Measurements from ENCODE around the gene SLC16A4. TPM values are rescaled to one million over a fixed set of nuclear protein-coding genes. Genes with fewer than 3 reads are reported as not detected.
"Not testable (repeated sequence)": the region's sequence is repeated elsewhere in the genome, so short reads cannot be mapped to it uniquely, and the experiment has no call there.

The SLC16A4 gene
- total RNA-seq, 1 experiment from 2014 or later = 8.0 TPM

DNA sequence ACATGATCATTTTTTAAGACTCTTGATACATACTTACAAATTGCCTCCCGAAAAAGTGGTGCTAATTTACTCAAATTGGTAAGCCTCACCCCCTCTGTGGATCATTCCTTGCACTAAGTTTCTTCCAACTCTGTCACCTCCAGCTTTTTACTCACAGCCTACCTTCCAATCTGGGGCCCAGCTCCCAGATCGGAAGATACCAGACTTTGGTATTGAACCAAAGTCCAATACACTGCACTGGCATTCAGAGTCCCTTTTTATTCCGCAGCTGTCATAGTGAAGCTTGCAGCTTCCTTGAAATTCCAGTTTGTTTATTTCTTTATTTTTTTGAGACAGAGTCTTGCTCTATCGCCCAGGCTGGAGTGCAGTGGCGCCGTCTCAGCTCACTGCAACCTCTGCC is 18.5 kb upstream of the SLC16A4 start:
- no peak for DNase-seq (ENCODE audit: low read depth)

DNA sequence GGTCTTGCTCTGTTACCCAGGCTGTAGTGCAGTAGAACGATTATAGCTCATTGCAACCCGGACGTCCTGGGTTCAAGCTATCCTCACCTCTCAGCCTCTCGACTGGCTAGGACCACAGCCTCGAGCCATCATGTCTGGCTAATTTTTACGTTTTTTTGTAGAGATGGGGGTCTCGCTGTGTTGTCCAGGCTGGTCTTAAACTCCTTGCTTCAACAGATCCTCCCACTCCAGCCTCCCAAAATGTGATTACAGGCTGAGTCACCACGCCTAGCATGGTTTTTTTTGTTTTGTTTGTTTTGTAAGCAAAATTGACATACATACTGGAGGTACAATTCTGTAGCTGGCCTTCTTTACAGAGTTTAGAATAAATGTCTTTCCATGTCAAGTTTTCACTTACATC is 17.7 kb upstream of the SLC16A4 start:
- DNase-seq (ENCODE audit: low read depth) = no peak

DNA sequence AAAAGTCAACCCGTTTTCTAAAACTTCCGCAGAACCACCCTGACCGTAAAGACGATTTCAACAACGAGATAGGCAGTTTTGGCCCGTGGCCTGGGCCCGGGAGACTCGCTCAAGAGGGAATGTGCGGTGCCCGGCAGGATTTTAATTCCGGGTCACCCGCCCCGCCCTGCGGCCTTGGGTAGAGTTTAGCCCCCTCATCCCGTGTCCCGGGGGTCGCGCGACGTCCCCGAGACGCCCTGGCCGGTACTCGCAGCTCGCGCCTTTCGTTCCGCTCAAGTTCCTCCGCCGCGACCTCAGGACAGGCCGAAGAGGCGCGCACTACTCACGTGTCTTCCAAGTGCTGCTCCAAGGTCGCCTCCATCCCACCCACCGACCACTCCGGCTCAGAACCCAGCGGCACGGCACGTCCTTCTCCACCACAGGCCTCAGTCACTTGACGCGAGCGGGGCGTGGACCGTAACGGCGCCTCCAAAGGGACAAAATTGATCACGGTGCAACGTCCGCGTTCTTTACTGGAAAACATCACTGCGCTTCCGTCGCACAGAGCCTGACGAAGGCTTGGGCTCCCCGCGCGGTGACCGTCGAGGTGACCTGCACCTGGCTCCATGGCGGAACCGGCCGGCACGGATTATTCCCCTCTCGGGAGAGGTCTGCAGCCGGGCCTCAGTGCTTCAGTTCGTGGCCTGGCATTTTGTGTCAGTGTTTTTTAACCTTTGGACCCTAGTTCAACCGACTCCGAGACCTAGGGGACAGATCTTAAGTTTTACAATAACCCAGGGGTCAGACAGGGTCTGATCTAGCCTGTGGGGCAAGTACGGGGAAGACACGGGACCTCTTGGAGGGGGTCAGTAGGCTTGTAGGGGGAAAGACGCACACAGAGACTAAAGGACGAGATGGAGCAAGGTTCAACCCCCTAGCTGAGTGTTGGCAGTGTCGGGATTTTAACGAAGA is 16.7 kb upstream of the SLC16A4 start, which contains the start of gene LAMTOR5:
Gene LAMTOR5, minus strand, starts transcription at position 435 of the 951 bp plus-strand sequence. Its CDS starts 74 bp downstream, at position 361.
- DNase-seq (ENCODE audit: low read depth) = peak; percentile 91

DNA sequence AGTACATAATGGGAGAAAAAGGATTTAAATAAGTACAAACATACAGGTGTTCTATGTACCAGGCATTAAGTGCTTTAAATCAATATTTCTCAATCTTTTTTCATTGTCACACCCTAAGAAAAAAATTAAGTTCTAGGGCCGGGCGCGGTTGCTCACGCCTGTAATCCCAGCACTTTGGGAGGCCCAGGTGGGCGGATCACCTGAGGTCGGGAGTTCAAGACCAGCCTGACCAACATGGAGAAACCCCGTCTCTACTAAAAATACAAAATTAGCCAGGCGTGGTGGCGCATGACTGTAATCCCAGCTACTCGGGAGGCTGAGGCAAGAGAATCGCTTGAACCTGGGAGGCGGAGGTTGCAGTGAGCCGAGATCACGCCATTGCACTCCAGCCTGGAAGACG is 15.6 kb upstream of the SLC16A4 start:
- not testable (repeated sequence) for DNase-seq (ENCODE audit: low read depth)

DNA sequence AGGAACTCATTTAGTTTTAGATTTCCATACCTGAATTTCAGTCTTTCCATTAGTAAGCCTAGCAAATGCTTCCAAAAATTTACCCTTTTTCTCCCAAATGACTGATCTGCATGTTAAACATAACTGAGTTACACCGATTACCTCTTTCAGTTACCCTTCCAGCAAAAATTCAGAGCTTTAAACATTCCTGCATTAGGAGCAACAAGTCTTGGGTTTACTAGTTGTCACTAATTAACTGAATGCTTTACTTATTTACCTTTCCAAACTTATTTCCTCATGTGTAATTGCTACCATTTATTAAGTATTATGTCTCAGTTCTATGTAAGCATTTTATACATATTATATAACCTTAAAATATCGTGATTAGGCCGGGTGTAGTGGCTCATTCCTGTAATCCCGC is 13.6 kb upstream of the SLC16A4 start:
- DNase-seq (ENCODE audit: low read depth) = no peak

DNA sequence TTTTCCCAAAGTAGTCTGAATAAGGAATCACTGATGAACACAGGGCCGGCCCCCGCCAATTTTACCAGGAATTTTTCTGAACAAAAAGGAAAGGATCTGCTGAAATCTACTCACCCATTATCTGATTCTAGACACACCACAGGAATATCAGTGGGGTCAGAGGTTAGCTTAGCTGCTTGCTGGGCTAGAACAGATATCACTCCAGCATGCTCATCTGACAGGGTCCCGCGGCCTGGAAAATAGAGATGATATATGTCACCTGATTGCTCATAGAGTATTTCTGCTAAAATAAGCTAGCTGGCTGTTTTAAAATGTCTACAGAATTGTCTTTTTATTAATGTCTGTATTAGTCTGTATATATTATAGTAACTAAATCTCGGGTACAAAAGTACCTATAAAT is 13.0 kb upstream of the SLC16A4 start:
- DNase-seq (ENCODE audit: low read depth) = no peak

DNA sequence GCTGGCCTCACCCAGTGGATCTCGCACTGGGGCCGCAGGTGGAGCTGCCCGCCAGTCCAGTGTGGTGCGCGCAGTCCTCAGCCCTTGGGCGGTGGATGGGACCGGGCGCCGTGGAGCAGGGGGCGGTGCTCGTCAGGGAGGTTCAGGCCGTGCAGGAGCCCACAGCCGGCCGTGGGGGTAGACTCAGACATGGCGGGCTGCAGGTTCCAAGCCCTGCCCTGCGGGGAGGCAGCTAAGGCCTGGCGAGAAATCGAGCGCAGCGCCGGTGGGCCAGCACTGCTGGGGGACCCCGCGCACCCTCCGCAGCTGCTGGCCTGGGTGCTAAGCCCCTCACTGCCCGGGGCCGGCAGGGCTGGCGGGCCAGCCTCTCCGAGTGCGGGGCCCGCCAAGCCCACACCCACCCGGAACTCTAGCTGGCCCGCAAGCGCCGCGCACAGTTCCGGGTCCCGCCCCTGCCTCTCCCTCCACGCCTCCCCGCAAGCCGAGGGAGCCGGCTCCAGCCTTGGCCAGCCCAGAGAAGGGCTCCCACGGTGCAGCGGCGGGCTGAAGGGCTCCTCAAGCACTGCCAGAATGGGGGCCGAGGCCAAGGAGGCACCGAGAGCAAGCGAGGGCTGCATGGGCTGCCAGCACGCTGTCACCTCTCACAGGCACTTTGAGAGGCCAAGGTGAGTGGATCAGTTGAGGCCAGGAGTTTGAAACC is 5.6 kb upstream of the SLC16A4 start:
- not testable (repeated sequence) for DNase-seq (ENCODE audit: low read depth)

DNA sequence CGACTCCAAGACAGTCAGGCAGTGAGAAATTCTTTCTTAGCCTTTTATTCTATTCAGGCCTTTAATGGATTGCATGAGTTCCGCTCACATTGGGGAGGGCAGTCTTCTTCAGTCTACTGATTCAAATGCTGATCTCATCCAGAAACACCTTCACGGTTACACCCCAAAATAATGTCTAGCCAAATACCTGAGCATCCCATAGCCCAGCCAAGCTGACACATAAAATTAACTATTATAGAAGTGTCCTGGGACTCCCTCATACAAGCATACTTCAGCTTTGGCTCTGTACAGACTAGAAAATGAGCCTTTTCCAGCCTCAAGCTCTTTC is 3.6 kb upstream of the SLC16A4 start:
- DNase-seq (ENCODE audit: low read depth) = no peak

DNA sequence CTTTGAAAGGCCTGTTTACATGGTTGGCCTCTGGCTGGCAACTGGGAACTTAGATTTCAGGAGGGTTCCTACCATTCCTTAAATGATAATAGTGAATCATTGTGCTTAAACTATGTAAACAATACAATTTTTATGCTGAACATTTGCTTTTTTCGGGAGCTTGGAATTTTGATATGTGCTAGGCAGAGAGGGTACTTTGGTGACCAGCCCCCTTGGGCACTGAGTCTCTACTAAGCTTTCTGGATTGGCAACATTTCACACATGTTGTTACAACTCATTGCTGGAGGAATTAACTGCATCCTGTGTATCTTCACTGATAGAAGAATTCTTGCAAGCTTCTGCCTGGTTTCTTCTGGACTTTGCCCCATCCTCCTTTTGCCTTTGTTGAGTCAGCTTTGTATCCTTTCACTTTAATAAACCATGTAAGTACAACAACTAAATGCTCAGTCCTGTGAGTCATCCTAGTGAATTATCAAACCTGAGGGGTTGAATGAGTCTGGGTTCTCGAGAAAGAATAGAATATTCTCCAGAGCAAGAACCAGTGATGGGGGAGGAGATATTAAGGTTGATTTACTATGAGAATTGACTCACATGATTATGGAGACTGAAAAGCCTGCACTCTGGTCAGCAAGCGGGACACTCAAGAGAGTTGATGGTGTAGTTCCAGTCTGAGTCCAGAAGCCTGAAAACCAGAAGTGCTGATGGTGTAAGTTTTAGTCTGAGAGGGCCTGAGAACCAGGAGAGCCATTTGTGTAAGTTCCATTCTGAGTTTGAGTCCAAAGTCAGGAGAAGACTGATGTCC is 3.1 kb upstream of the SLC16A4 start:
- peak; percentile 75 for DNase-seq (ENCODE audit: low read depth)

DNA sequence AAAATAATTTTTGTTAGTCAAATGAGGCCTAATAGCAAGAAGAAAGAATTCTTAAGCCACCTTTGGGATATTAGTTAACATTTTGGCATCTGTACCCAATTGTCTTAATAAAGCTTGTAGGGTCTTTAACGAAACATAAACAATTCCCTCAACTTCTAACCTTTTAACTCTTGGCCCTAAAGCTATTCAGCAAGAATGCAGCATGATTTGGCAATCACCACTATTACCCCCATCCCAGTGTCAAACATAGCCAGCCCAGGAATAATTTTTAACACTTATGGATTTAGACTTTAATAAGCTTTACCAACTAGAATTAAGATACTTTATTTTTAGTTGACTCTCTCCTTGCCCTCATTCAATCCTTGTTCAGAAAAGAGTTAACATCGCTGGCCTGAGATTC is 2.5 kb upstream of the SLC16A4 start:
- DNase-seq (ENCODE audit: low read depth) = no peak

DNA sequence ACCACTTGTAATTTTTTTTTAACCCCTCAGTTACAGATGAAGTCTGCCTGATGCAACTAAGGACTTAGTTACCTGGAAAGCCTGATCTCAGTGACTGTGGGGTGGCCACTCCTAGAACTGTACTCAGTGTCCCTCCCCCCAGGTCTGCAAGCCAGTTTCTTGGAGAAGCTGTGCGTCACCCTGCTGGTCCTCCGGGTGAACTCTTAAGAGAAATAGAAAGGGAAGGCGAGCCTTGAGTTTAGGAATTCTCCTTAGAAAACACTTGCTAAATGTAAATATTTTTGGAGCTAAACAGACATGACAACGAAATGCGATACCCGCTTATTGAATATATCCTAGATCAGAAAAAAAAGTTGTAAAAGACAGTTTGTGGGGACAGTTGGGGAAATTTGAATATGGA is 730 bp downstream of the SLC16A4 start:
- DNase-seq (ENCODE audit: low read depth) = peak; percentile 60

DNA sequence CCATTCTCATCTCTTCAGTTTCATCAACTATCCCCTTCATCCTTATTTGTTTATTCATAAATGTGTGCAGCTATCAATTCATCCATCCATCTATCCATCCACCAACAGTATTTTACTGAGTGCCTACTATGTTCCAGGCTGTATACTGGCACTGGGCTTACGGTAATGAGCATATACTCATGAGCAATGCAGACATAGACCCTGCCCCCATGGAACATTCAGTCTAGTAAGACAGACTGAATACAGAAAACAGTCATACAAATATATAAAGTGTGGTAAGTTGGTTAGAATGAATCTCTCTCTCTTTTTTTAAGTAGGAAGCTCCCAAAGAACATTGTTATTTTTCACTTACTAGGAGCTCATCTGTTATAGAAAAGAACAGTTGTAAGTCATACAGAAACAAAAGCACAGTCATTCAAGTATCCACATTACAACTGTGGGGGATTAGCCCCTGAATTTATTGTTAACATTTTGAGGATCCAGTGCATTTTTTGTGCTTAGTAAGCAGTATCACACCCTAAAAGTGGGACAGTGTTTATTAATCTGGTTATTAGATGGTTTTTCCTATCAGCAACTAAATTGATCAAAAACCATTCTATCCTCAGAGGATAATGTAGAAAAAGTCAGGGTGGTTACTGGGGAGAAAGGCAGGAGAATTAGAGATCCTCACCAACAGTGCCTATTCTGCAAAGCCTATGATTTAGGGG is 3.6 kb downstream of the SLC16A4 start:
- DNase-seq (ENCODE audit: low read depth) = no peak

DNA sequence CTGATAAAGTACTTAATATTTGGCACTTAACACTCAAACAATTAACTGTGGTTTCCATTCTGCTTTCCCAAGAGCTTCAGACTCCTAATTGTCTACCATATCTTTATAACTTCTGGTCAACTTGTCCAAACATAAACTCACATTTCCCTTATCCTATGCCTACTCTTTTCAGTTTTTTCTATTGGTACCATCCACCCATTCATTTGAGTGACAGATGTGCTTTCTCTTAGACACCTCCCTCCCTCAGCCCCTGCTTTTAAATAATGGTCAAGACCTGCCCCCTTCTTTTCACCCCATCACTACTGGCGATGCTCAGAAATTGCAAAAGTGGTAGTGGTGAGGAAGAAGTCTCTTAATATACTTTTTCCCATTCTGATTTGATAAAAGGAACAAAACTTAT is 5.5 kb downstream of the SLC16A4 start:
- no peak for DNase-seq (ENCODE audit: low read depth)

DNA sequence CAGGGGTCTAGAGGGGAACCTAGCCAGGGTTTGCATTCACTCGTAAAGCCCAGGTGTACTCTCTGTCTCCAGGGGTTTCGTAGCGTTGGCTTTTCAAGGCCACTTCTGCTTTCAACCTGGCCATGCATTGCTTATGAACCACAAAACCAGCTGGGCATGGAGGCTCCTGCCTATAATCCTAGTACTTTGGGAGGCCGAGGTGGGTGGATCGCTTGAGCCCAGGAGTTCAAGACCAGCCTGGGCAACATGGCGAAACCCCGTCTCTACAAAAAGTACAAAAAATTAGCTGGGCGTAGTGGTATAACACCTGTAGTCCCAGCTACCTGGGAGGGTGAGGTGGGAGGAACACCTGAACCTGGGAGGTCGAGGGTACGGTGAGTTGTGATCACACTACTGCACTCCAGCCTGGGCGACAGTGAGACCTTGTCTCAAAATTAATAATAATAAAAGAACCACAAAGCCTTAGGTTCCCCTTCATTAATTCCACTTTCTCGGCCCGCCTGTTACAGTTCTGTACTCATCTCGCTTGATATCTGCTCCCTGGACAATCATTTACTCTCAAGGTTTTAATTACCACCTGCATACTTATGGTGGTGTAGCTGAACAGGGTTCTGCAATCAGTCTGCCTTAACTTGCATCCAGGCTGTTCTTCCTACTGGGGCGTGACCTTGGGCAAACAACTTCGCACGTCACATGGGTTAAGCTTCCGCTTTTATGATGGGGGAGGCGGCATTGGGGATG is 6.1 kb downstream of the SLC16A4 start:
- DNase-seq (ENCODE audit: low read depth) = no peak

DNA sequence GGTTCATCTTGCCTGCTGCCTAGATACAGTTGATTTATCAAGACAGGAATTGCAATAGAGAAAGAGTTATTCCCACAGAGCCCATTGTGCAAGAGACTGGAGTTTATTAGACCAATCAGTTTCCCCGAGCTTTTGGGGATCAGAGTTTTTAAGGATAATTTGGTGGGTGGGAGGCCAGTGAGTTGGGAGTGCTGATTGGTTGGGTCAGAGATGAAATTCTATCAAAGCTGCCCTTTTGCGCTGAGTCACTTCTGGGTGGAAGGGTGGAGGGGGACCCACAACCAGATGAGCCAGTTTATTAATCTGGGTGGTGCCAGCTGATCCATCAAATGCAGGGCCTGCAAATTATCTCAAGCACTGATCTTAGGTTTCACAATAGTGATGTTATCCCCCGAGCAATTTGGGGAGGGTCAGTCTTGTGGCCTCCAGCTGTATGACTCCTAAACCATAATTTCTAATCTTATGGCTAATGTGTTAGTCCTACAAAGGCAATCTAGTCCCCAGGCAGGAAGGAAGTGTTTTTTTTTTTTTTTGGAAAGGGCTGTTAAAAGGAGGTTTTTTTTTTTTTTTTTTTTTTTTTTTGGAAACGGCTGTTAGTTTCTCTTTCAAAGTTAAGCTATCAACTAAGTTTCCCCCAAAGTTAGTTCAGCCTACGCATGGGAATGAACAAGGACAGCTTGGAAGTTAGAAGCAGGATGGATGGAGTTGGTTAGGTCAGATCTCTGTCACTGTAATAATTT is 7.4 kb downstream of the SLC16A4 start:
- DNase-seq (ENCODE audit: low read depth) = no peak

DNA sequence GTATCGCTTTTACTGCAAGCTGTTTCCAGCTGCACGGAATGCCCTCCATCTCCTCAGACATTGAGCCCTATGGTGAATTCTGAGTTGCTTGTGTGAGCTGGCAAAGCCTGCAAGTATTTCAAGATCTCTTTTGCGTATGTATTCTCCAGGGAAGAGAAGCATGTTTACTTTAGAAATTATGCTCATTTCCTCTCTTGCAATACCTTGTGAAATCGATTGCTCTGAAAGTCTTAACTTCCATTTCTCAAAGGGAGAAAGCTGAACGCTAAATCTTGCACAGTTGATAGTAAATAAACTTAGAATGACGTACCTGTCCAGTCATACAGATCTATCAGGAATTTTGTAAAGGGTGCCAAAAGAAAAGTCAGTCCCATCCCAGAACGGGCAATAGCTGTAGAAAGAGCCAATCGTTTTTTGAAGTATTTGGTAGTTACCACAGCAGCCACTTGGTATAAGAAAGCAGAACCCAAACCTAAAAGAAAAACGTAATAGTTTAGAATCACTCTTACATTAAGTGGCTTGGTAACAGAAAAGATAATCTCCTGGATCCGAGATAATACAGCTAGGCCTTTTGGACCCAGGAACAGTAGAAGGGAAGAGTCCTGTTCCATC is 10.0 kb downstream of the SLC16A4 start:
- no peak for DNase-seq (ENCODE audit: low read depth)

DNA sequence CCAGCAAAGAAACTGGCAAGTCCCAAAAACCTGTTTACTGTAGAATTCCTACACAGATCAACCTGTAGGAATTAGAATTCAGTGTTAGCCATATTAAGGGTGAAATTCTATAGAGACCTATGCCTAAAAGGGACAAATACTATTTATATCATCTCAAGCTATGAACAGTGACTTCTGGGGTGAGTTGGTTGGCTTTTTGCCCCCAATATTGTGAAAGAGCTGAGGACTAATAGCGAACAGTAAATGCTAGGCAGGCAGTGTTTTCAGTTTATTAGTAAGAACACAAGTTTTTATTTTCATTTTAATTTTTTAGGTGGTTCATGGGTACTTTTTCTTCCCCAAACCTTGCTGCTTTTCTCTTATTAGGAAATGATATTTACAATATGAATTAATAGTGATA is 15.3 kb downstream of the SLC16A4 start:
- DNase-seq (ENCODE audit: low read depth) = no peak

DNA sequence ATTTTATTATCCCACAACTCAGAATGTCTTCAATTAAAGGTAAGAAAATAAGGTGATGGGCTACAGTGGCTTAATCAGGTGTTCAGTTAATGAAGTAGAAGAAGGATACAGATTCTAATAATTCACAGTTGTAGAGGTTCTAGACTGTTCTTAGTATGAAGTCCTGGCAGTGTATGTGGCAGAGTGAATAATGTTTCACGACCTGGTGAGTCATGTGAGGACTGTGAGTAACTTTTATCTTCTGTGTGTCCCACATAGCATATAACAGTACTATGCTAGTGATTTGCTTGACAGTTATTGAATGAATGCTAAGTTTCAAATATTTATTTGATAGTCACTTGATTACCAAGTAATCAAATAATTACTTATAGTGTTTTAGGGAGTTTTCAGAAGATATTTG is 20.0 kb downstream of the SLC16A4 start:
- peak; percentile 66 for DNase-seq (ENCODE audit: low read depth)

DNA sequence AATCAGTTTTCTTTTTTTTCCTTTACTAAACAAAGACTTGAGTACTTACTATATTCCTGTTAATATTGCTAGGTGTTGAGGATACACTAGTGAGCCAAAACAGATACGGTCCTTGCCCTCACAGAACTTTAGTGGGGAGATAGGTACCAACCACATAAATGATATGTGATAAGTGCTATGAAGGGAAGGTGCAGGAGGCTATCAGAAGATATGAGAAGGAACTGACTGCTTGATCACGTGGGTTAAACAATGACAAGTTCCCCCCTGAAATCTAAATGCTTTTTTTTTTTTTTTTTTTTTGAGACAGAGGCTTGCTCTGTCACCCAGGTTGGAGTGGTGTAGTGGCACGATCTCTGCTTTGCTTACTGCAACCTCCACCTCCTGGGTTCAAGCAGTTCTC is 26.6 kb downstream of the SLC16A4 start:
- no peak for DNase-seq (ENCODE audit: low read depth)

DNA sequence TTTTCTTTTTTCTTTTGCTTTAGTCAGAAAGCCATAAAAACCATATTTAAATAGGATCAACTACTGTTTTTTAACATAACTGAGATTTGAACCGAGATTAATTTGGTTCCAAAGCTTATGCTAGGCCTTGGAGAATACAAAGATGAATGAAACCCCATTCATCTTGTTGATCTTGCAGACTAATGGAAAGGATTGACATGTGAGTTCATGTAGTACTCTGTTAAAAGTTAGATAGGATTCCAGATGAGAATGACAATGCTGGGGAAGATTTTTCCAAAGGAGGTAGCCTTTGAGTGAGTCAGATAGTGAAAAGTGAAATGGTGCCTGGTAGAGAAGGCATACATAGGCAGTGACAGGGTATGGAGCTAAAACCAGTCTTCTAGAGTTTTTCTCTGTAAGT is 29.0 kb downstream of the SLC16A4 start:
- no peak for DNase-seq (ENCODE audit: low read depth)
